ENCODE results near the gene RASSF3.
"Not testable (repeated sequence)": the region's sequence is repeated elsewhere in the genome, so short reads cannot be mapped to it uniquely, and the experiment has no call there.

The RASSF3 gene, protein sequence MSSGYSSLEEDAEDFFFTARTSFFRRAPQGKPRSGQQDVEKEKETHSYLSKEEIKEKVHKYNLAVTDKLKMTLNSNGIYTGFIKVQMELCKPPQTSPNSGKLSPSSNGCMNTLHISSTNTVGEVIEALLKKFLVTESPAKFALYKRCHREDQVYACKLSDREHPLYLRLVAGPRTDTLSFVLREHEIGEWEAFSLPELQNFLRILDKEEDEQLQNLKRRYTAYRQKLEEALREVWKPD

DNA sequence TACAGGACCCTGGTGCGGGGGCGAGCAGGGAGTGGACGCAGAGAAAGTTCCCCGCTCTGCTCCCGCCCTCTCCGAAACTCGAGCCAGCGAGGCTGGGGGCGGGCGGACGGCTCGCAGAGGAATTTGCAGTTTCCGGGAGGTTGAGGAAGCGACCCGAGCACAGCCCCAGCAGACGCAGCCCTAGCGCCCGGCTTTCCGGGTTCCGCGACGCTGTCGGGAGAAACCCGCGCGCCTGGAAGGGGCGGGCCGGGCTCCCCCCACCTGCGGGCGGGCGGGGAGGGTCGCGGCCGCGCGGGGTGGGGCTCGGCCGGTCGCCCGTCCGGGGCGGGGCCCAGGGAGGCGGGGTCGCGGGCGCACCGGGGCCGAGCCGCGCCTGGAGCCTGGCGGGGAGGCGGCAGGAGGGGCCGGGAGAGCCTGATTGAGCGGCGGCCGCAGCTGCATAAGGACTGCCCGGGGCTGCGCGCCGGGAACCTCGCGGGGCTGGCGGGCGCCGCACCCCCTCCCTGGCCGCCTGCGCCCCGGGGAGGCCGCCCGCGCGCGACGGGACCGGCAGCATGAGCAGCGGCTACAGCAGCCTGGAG, at the start of gene RASSF3:
Gene RASSF3 (plus strand): TSS at position 417 of the 581 bp plus-strand sequence. CDS start 138 bp downstream, at position 555.
- peak; percentile 78 to 82 for DNase-seq

DNA sequence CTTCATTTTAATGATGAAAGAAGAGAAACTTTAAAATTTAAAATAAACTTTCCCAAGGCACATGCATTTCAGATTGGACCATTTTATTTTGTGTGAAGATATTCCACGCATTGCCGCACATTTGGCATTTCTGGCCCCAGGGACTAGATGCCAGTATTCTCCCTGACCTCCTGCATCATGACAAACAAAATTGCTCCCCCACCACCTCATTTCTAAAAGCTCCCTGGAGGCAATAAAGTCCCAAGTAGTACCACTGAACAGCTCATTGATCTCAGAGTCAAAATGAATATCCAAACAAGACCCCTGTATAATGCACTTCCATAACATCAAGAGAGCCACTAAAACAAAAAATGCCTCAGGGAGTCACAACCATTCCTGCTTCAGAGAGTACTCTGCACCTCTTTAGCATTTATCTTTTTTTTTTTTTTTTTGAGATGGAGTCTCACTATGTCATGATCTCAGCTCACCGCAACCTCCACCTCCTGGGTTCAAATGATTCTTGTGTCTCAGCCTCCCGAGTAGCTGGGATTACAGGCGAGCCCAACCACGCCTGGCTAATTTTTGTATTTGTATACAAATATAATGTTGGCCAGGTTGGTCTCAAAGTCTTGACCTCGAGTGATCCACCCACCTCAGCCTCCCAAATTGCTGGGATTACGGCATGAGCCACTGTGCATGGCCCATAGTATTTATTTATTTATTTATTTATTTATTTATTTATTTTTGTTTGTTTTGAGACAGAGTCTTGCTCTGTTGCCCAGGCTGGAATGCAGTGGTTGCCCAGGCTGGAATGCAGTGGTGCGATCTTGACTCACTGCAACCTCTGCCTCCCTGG, 48.8 kb upstream of the RASSF3 start:
- no peak for DNase-seq

DNA sequence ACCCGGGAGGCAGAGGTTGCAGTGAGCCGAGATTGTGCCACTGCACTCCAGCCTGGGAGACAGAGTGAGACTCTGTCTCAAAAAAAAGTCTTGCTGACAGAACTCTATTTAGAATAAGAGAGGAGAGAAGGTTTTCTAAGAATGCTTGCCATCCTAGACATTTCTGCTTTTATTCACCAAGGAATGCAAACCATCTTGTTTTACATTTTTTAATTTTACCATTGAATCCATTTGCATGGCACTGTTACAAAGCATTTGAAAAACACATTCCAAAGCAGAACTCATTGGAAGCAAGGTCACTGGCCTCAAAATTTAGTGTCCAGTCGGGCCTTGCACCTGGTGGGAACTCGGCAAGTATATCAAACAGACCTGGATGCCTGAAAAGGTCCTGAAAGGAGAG, 44.2 kb upstream of the RASSF3 start:
- no peak for DNase-seq

DNA sequence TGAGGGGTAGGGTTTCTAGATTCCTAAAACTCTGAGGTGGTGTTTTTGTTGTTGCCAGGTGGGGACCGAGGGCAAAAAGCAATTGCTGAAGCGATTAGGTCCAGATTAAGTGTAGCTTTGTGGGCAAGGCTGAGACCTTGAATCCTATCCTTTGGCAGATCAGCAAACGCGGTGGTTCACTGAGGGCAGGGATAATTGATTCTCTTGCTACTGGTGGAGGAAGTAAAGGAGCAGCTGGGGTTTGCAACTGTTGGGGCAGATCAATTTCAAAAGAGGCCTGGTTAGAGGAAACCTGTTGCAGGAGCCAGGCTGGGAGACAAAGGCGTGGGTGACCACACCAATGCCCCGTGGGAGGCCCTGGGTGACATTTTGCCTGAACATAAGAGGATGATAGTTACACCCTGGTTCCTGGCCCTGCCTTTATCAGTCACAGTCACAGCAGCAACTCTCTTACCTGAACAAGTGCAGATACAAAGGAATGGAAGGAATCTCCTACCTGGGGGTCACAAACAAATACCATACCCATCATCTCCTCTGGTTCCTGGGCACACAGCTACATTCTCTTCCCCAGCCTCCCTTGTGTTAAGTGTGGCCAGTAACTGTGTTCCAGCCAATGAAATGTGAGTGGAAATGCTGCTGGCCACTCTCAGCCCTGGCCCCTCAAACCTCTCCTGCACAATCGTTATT, 43.3 kb upstream of the RASSF3 start:
- no peak for DNase-seq

DNA sequence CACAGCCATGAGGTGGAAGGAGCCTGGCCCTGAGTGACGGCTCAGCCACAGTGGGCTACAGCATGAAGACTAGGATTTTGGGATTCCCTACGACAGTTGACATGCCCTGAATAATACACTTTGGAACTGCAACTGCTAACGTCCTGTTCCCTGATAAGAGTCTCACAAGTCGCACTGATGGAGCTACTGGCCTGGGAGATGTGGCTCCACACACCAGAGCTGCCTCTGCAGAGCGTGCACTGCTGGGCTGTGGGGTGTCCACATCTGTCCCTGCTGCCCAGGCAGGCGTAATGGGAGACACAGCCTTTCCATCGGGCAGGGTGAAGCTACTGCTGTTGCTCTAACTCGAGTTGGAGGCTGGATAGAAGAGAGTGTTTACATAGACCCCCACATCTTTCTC, 42.7 kb upstream of the RASSF3 start:
- no peak for DNase-seq

DNA sequence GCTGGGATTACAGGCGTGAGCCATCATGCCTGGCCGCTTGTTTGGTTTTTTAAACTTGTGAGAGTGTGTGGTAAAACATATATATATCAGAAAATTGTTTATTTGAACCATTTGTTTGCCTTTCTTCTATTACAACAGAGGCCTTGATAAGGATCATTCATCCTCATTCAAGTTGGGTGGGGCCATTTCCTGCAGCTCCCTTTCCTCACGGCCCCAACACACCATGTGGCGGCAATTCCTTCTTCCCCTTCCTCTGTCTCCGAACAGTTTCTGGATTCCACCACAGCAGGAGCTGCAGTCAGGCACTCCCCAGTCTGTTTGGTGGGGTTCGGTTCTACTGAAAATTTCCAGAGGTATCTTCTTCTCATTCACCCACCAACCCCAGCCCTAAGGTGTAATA, 42.0 kb upstream of the RASSF3 start:
- DNase-seq, result no peak

DNA sequence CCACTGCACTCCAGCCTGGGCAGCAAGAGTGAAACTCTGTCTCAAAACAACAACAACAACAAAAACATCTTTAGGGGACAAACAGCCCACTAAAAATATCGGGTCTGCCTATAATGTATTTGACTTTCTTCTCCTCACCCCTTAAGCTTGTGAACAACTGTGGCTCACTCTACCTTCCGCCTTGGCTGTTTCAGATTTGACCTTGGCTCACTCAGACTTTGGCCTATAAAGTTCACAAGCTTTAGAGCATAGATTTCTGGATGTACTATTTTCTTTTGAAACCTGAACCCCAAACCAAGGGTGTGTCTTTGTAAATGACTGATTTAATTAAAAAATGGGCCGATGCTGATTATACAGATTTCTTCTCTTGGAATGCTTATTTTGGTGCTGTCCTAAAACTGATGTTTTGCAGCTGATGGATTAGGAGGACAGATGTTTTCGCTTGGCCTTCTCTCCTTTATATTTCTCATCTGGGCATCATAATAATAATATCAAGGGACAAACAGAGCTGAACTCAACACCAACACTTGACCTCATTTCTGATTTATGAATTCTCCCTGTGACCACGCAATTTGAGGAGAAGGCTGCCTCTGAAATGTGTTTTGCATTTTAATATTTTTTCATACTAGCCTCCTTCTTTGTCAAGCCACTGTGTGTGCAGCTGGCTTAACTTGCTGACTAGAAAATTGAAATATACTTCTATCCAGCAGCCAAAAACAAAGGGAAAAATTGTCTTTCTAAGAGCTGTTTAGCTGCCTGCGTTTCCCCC, 40.2 kb upstream of the RASSF3 start:
- DNase-seq, result no peak

DNA sequence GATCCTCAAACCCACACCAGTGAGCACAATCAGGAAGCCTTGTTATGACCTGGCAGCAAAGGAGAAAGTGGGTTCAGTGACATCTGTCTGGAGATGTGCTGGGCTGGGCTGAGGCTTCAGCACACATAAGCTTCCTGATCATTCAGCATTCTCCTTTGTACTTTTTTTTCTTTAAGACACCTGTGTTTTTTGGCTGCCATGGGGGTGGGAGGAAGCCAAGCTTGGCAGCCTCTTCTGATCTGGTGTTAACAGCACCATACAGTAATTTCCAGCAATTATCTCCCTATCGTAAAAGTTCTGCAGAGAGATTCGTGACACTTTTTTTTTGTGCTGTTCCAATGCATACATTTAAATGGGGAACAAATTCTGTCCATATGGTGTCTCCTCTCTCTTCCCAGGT, 38.9 kb upstream of the RASSF3 start:
- no peak for DNase-seq

DNA sequence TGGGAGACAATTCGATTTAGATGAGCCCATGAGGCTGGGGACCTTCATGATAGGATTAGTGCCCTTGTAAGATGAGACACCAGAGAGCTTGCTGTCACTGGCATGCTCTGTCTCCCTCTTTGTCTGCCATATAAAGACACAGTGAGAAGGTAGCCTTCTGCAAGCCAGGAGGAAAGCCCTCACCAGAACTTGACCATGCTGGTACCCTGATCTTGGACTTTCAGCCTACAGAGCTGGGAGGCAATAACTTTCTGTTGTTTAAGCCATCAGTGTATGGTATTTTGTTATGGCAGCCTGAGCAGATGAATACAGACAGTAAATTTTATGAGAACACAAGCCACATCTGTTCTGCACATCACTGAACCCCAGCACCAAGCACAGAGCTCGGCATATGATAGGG, 38.1 kb upstream of the RASSF3 start:
- DNase-seq, result no peak

DNA sequence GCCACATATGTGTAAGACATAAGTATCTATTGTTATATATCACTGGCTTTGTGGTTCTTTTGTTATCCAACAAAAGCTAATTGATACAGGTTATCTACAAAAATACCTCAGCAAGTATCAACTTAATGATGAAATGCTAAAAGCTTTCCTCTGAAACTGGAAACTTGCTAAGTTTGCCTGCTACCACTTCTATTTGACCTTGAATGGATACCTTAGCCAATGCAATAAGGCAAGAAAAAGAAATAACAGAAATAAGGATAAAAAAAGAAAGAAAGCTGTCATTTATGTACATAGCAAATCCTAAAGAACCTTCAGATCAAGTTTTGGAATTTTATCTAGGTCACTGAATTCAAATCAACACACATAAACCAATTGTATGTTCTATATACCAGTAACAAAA, 35.5 kb upstream of the RASSF3 start:
- no peak for DNase-seq

DNA sequence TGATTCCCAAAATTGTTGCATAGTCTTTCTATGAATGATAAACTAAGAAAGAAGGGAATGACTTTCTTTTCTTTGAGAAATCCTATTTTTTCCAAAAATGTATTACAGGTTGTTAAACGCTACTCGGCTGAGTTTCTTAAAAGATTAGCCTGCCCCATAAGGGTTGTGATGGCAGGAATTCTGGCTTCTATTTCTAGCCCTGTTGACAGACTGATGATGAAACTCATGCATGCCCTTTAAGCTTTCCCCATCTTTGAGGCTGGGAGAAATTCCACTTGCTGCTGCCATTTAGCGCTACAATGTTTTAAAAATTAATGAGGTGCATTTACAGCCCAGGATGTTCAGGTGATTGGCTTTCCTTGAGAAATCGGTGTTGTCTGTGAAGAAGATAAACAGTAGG, 33.2 kb upstream of the RASSF3 start:
- DNase-seq, result no peak

DNA sequence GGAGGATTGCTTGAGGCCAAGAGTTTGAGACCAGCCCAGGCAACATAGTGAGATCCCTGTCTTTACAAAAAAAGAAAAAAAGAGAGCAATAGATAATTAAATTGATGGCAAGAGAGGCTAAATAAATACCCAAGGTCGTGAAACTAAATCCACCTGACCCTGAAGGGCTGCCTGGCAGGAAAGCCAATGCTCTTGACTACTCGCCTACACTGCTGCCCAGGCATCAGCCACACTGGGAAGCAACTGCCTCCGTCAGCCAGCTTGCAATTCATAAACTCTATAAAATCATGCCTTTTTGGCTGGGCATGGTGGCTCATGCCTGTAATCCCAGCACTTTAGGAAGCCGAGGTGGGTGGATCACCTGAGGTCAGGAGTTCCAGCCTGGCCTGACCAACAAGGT, 31.7 kb upstream of the RASSF3 start:
- no peak for DNase-seq

DNA sequence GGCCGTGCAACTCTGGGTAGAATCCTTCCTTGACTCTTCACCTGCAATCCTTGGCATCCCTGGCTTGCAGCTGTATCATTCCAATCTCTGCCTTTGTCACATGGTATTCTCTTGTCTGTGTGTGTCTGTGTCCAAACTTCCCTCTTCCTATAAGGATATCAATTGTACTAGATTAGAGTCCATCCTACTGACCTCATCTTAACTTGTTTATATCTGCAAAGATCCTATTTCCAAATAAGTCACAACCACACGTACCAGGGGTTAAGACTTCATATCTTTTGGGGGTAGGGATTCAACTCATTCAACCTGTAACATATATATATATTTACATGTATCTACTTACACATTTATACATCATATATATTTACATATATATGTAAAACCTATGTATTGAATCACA, 29.6 kb upstream of the RASSF3 start:
- DNase-seq, result no peak

DNA sequence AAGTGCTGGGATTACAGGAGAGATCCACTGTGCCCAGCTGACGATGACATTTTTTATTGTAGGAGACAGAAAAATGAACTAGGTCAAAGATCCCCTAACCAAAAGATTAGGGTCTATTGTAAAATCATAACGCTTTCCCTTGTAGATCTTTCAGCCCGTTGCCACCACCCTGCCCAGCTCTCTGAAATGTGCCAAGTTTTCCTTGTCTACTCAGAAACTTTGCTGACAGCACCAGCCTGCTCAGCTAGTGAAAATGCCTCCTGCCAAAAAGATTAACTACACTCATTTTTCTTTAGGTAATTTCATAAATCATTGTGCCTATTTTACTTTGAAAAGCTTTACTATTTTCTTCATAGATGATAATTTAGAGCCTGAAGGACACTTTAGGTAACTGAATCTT, 28.2 kb upstream of the RASSF3 start:
- no peak for DNase-seq

DNA sequence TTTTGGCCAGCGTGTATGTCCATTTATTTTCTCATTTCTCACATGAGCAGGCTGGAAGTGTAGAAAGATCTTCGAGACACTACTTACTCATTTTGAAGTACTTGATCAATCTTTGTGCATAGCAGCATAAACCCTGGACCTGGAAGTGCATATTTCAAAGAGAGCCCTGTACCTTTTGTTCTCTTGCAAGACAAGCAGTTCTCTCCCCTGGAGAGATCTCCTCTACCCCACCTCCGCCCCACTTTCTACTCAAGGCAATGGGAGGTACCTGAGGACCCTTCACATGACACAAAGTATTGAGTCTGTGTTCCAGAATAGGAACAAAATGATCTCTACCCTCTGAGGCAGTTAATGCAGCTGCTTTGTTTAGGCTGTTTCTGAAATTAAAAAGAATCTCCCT, 27.4 kb upstream of the RASSF3 start:
- no peak for DNase-seq

DNA sequence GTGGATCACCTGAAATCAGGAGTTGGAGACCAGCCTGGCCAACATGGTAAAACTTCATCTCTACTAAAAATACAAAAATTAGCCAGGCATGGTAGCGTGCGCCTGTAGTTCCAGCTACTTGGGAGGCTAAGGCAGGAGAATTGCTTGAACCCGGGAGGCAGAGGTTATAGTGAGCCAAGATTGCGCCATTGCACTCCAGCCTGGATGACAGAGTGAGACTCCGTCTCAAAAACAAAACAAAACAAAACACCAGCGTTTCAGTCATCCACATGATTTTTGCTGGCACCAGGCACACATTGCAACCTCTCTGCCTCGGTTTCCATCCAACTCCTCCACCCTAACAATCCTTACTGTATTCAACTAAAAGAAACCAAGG, 26.9 kb upstream of the RASSF3 start:
- DNase-seq, result not testable (repeated sequence)

DNA sequence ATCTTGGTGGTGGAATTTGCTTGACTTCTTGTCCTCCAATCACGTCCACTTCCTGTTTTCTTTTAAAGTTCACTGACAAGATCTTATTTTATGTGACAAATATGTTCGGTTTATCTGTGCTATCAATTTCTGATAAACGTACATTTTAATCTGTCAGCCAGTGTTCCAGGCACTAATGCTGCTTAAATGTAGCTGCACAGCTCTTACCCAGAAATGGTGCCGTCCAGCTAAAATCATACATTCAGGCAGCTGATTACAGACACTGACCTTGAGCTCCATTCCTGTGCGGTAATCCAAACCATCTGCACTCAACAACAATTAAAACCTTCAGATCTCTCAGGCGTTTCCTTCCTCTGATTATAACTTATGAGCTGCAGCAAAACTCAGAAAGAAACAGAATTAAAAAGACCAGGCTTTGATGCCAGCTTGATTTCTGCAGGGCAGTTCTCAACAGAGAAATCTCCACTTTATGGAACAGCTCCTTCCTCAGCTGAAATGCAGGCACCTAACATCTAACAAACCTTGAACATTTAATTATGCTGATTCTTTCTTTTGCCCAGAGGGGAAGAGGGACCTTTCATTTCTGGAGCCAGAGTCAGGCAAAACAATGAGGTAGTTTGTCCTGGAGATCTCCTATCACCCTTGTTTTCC, 26.4 kb upstream of the RASSF3 start:
- DNase-seq, result no peak

DNA sequence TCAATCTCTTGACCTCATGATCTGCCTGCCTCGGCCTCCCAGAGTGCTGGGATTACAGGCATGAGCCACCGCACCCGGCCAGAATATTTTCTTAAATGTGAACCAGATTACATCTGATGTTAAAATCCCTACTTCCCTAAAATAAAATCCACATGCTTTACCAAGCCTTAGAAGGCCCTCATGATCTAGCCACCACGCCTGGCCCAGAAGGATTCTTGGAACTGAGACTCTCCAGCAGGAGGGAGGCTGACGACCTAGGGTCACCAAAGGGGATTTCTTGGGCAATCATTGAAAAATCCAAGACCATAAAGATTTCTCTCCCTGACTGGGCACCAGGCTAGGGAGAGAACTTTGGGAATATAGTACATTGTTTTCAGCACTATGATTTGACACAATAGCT, 25.2 kb upstream of the RASSF3 start:
- DNase-seq, result no peak

DNA sequence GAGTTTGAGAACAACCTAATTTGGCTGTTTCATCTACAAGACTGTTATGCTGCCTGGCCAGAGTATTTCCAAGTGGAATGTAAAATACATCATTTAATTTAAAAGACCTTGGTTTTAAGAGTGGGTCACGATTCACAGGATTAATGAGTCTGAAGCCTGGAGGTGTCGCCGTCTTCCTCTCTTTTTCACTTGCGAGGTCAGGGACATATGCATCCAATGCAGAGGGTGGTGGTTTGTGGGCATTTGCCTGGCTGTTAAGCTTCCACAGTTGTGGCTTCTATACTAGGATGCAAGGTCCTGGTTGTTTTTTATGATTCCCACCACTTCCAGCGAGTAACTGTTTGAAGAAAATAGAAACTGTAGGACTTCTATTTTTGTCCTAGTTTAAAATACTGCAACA, 22.8 kb upstream of the RASSF3 start:
- DNase-seq, result no peak

DNA sequence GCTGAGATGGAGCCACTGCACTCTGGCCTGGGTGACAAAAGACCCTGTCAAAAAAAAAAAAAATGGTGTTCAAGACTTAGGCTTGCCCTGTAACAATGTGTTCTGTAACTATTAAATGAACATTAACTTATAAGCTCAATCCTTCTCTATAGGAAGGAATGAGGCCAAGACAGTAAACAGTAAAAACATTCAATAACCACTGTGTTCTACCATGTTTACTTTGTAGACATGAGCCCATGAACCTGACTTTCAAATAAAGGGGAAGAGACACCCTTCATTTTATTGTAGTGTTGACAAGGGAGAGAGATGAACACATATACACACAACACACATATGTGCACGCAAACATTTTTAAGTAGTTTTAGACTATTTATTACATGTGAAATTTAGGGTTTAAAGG, 20.1 kb upstream of the RASSF3 start:
- DNase-seq, result no peak

DNA sequence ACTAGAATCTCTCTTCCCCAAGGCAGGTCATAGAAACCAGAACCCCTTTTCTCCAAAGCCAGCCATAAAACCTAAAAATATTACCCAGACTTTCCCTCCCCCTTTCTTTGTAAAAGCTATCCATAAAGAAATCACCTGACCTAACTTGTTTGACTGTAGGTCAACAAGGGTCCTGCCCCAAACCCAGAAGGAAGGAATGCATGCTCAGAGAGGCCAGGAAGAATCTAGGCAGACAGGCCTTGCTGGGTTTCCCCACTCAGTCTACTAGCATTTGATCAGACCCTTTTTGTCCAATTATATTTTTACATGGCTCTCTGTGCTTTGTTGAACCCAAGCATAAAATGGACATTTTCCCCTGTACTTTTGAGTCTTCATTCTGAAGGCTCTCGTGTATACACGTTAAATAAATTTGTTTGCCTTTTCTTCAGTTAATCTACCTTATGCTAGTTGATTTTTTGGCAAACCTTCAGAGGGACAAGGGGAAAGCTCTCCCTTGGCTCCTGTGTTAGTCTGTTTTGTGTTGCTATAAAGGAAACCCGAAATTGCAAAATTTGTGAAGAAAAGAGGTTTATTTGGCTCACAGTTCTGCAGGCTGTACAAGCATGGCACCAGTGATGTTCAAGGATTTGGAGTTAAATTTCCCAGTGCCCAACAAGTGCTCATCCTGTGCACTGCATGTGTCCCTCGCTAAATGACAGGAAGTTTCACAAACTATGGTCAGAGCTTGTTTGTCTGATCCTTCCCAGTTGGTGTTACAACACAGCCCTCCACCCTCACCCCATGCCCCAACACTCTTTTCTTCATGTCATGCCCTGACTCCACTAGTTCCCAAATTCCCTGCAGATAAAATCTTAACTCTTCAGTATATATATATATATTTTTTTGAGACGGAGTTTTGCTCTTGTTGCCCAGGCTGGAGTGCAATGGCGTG, 14.2 kb upstream of the RASSF3 start:
- peak in 1 of 2 donors; percentile 9 for DNase-seq
